H4 (cell line): ENCODE results near the gene OR8B12. TPM values are rescaled to one million over a fixed set of nuclear protein-coding genes. Genes with fewer than 3 reads are reported as not detected.

Experiments
- DNase-seq: peaks from one replicate; pipeline ENCODE4 v3.0.0-alpha.2; 2015; ENCODE audit warnings: low spot score
- total RNA-seq: library from RNA; depleted of rRNA; stranded (reverse); fragments of >200 nt; shearing (Covaris generic); gene quantifications from 2 replicates; pipeline ENCODE4 v1.2.3, GENCODE V29; 2014; rRNA removed

Gene OR8B12, protein sequence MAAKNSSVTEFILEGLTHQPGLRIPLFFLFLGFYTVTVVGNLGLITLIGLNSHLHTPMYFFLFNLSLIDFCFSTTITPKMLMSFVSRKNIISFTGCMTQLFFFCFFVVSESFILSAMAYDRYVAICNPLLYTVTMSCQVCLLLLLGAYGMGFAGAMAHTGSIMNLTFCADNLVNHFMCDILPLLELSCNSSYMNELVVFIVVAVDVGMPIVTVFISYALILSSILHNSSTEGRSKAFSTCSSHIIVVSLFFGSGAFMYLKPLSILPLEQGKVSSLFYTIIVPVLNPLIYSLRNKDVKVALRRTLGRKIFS
- not detected in 2 replicates for total RNA-seq

DNA sequence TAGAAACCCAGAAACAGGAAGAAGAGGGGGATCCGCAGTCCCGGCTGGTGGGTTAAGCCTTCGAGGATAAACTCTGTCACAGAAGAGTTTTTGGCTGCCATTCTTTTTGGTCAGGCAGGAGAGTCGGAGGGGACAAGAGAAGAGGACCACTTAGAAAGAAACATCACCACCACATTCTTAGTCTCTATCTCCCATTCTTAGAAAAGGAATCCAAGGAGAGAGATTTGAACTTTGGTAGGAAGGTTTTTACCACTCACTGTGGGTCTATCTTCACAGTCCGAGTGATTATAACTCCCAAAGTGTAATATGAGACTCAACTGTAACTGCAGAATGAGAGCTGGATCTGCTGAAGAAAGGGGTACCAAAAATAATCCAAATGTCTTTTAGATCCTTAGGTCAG, at the start of gene OR8B12:
Gene OR8B12, minus strand, starts transcription at position 101 of the 400 bp plus-strand sequence. Its CDS starts 0 bp downstream, at position 101.
- DNase-seq = no peak

DNA sequence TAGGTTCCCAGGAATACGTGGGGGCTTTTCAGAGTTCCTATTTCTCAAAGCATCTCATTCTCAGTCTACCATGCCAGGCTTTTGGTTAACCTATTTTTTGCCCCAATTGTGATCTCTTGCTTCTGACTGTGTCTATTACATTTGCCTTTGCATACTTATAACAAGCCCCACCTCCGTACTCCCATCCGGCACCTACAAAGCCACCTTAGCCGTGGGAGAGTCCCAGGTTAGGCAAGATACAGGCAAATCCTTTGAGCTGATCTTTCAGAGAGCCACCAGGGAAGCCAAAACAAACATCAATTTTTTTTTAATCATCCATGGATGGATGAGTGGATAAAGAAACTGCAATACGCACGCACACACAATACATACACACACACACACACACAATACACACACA, 49.2 kb upstream of the OR8B12 start:
- DNase-seq = no peak

DNA sequence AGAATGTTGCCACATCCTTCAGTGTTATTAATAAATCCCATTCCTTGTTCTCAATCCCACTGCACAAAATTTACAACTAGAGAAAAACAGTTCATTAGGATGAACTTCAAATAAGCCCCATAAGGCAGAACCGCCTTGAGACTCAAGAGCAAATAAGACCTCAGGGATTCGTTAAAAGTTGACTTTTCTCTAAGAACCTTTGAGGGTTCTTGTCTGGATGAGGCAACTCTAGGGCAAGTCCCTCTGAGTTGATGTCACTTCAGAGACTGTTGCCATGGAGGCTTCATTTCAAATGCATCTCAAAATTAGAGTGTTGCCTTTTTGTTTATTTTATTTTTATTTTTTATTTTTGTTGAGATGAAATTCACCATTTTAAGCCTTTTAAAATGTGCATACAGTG, 48.0 kb upstream of the OR8B12 start:
- DNase-seq = no peak

DNA sequence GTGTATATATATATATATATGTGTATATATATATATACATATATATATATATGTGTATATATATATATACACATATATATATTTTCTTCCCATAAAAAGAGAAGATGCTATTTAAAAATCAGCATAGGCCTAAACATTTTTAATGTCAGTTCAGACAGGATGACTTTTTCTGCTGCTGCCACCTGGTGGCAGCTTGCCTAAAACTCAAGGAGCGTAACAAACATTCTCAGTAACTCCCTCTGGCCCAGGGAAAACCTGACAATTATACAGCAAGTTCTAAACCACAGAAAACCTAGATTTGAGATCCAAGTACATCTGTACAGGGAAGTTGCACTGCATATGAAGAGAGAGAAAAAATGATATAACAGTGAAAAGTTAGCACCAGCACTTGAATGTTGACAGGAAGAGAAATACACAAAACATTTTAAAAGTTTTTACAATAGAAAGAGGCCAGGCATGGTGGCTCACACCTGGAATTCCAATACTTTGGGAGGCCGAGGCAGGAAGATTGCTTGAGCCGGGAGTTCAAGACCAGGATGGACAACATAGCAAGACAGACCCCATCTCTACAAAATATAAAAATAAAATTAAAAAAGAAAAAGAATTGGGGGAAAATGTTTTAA, 42.9 kb upstream of the OR8B12 start:
- peak; percentile 49 for DNase-seq

DNA sequence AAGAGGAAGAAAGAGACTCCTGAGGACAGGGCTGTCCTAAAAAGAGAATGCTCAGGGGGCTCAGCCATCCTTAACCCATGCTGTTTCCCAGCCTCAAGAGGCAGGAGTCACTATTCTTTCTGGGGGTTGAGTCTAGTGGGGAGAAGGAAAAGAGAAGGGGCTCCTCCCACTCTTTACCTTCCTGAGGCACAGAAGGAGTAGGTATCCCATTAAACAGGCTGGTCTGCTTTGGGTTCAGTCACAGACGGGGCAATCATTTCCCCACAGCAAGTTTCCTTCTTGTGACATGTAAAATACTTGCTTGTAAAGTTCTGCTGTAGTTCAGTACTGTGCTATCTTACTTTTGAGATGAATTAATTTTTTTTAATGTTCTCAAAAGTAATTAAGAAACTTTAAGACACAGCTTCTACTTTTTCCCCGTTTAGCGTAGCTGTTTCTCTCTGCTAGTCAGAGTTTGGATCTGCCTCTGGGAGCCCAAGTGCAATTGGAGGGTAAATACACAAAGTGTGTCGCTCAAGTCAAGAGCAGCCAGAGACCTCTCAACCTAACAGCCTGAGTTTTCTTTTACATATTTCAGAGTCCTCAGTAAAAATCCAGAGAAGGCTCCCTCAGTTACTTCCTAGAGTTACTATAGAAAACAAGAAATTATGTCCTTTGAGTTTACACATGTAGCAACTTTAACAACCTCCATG, 41.4 kb upstream of the OR8B12 start:
- DNase-seq = no peak

DNA sequence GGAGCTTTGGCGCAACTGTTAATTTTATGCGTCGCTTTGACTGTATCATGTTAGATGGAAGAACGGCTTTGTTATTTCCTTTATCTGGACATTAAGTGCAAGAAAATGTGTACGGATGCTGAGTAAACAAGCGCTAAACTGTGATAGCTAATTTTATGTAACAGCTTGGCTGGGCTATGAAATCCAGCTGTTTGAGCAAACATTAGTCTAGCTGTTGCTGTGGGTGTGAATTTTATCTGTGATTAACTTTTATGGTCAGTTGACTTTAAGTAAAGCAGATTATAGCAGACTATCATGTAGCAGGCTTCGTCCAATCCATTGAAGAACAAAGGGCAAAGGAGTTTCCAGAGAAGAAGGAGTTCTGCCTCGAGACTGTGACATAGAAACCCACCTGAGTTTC, 40.3 kb upstream of the OR8B12 start:
- no peak for DNase-seq

DNA sequence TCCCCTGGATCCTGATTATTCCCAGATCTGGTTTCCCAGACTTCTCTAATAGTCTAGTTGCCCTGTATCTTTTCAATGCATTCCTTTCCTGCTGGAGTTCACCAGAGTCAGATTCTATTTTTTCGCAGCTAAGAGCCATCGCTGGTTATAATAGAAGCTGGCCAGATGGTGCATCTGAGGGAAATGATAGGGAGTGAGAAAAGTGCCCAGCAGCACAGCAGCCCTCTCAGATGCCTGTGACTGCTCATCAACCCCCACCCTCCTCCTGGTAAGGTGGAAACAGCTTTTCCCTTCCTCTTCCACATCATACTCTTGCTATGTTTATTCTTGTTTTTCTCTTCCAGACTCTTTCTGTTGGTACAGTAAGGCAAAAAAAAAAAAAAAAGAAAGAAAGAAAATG, 39.1 kb upstream of the OR8B12 start:
- no peak for DNase-seq

DNA sequence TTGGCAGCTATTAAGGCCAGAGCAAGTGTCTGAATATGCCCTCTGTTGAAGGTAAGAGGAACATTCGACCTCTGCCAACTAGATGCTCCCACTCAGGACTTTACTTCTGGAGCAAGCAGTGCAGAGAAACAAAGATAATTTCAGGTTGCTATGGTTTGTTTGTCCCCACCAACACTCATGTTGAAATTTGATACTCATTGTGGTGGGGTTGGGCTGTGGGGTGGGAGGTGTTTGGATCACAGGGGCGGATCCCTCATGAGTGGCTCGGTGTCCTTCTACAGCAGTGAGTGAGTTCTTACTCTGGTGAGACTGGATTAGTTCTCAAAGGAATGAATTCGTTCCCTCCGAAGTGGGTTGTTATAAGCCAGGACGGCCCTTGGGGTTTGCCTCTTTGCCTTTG, 38.4 kb upstream of the OR8B12 start:
- no peak for DNase-seq

DNA sequence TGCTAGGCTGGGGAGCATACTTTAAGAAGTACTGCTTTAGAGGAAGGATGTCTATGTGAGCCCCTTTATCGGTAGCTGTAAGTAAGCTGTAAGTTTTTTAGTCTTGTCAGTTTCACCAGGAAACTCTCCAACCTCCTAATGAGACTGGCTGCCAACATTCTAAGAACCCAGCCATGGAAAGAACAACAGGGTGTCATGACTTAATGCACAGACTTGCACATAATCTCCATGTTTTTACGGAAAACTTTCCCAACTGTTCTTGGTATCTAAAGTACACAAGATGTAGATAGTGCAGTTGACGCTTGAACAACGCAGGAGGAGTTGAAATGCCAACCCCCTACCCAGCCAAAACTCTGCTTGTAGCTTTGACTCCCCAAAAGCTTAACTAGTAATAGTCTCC, 35.3 kb upstream of the OR8B12 start:
- DNase-seq = no peak

DNA sequence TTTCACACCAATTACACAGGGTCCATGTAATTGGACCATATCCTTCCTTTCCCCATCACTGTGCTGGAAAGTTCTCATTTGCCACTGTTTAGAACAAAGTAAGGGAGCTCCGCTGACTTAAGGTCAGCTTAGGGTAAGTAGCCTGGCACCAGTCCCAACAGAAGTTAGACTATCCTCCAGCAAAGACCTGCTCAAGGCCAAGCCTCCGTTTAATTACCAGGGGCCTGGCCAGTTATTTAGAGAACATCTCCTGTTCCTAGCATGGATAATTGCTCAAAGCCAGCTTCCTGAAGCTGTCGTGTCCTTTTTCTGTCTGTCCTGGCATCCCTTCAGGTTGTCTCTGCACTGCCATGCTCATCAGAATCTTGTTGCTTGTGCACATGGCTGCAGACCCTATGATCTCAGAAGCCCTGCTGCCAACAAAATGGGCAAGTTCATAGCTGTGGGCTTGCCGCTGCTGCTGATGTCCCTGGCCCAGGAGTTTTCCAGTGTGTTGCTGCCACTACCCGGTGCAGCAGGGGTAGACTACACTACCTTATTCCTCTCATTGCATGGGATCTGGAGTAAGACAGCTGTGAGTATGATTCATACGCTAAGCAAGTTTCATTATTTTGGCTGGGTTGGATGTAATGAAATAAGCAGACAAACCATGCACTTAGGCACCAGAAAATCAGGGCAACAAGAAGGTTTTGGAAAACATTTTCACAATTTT, 34.4 kb upstream of the OR8B12 start:
- DNase-seq = no peak

DNA sequence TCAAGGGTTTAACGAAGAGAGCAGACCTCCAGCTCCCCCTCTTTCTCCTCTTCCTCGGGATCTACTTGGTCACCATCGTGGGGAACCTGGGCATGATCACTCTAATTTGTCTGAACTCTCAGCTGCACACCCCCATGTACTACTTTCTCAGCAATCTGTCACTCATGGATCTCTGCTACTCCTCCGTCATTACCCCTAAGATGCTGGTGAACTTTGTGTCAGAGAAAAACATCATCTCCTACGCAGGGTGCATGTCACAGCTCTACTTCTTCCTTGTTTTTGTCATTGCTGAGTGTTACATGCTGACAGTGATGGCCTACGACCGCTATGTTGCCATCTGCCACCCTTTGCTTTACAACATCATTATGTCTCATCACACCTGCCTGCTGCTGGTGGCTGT, 26.7 kb upstream of the OR8B12 start:
- no peak for DNase-seq

DNA sequence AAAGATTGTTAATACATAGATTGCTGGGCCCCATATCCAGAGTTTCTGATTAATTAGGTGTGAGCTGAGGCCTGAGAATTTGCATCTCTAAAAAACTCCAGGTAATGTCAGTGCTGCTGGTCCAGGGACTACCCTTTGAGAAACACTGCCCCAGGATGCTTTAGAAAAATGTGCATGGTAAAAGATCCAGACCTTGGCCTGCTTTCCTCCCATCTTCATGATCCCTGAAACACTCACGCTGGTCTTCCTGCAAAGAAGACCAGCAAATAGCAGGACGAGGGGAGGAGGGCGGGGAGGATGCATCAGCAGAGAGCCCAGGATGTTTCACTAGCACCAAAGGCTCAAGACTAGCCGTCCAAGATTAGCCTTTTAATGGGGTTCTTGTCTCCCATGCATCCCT, 26.2 kb upstream of the OR8B12 start, which contains the start of gene OR8A1:
Gene OR8A1, plus strand, starts transcription at position 301 of the 400 bp plus-strand sequence. CDS start 123 bp downstream, outside the sequence.
- DNase-seq = no peak

DNA sequence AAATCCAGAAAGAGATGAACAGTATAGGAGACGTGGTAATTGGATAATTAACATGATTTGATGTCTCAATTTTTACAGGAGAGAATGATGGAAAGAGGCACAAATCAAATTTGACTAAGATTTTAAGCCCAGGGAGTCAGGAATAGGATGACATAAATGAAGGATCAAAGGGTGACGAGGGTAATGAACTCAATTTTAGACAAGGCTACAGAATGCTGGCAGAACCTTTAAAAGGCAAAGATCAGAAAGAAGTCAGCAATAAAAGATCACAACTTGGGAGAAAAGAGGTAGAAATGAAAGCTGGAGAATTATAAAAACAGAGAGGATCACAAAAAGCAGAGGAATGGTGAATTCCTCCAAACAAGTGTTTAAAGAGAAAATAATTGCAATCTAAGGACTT, 13.4 kb upstream of the OR8B12 start:
- DNase-seq = no peak

DNA sequence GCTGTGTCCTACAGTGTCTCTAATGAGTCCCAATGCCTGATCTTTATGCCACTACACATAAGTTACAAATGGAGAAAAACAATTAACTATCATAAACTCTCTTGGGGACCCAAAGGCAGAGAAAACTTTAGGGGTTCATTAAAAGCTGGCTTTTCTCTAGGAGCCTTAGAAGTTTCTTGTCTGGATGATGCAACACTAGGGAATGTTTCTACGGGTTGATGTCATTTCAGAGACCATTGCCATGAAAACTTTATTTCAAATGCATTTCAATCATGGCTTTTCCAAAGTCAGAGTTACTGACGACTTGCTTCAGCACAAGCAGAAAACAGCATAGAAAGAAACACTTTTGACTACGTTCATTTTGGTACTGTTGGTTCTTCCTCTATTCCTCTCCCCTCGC, 8.5 kb upstream of the OR8B12 start:
- DNase-seq = no peak

DNA sequence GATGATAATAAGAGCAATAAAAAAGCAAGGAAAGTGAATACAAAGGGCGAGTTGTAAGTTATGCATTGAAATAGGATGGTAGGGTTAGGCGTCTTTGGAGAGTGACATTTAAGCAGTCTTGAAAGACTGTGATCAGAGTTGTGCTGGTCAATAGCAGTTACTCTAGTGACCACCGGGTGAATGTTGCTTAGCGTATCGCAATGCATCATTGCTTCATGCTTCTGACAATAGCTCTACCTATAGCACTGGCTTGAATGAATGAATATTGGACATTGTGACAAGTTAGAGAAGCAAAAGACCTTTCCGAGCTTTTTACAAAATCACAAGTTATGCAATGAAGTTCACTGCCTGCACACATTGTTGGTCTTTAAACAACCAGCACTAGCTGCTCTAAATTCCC, 7.7 kb upstream of the OR8B12 start:
- DNase-seq = no peak

DNA sequence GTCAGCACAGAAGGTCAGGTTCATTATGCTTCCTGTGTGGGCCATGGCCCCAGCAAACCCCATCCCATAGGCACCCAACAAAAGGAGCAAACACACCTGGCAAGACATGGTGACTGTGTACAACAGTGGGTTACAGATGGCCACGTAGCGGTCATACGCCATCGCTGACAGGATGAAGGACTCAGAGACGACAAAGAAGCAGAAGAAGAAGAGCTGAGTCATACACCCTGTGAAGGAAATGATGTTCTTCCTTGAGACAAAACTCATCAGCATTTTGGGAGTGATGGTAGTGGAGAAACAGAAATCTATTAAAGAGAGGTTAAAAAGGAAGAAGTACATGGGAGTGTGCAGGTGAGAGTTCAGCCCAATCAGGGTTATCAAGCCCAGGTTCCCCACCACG, 309 bp downstream of the OR8B12 start:
- DNase-seq = no peak

DNA sequence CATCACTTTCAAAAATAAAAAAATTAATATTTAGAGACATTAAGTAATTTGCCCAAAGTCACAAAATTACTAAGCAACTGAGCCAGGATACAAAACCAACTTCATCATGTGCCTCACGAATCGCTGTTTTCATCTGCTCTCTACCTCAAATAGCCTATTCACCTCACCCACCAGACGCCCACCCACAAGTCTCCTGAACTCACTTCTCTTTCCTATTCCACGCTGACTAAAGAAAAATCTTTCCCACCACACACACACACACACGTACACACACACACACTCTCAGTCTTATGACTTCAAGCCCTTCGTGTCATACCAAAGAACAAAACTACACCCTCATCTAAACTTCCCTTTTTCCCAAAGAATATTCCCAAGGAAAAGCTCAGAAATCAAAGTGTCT, 2.2 kb downstream of the OR8B12 start:
- no peak for DNase-seq

DNA sequence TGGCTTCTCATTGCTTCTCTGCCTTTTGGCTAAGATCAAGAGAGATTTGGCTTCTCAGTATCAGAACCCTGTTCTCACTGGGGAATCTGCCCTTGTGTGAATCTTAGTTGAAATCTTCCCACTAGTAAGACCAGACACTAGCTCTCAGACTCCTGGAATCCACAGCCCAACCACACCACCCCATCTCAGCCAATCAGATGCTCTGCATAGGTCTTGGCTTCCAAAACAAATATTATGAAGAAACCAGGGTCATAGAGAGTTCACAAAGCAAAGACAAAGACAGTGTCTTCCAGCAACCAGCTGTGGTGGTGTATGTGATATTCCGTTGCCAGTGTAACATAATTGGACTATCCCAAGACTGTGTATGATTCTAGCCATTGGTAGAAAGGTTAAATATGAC, 5.4 kb downstream of the OR8B12 start:
- DNase-seq = peak; percentile 25

DNA sequence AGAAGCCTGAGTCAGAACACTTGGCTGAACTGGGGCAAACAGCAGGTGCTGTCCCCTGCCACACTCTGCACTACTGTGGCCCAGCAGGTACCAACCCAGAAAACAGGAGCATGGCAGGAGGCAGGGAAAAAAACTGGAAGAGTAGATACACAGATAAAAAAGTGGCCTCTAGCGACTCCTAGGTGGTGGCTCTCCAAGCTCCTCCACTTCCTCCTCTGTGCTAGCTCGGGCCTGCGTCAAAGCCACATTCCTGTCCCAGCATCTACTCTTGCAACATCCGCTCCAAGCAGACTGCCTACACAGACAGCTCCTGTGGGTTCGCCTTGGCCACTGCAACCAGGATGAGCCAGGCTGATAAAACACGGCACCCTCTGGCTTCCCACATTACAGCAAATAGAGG, 6.9 kb downstream of the OR8B12 start:
- peak; percentile 83 for DNase-seq

DNA sequence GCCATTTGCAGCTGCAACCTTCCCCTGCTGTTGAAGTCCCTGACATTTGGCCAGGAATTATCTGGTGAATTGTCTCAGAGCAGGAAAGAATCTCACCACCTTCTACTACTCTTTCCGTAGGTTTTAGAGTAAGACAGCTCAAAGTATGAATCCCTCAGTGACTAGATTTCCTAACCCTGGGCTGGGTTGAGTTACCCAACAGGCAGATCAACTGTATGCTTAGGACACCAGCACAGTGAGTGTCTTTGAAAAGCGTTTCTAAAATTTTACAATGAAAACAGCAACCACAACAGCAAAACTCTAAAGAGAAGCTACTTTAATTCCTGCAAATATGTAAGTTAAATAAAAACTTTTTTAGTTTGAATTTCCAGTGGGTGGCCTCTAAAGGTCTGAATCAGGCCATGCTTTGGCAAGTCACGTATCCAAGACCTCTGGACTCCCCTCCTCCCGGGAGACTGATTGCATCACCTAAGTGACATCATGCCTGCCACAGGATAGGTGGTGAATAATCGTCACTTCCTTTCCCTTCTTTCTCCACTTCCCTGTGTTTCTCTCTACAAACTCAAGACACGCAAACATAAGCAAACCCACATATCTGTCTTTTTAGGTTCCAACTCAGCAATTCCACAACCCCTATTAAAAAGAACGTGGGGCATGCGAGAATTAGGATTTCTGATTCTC, 7.8 kb downstream of the OR8B12 start:
- DNase-seq = peak; percentile 21

DNA sequence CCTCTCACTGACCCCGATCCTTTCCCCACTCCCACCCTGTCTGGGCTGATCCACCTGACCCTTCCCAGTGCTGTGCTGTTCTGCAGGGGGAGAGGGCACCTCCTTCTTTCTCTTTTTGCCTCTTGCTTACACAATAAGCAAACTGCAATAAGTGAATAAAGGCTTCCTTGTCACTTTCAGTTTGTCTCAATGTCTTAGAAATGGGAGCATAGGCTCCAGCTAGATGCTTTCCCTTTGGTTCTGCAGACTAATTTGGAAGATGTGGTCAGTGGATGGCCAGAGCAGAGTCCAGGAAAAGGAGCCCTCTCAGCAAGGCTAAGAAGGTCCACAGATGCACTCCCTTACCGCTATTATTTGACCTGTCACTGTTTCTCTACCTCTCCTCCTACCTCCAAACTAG, 9.4 kb downstream of the OR8B12 start:
- no peak for DNase-seq

DNA sequence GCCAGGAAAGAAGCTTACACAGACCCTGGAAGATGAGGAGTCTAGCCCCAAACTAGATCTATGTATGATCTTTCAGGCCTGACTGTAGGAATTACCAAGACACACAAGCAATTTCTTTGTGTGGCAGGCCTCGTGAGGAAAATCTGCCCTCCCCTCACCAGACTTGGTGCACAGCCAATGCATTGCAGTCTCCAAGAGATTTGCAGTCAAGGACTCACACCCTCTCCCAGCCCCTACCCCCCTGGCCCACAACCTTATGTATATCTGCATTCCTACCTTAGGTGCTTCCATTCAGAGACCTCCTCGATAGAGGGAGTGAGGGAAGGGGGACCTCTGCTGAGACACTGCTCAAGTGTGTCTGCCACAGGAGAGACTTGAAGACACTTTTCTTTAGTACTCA, 9.8 kb downstream of the OR8B12 start:
- no peak for DNase-seq
